ENCODE results near the gene DIAPH3. TPM values are rescaled to one million over a fixed set of nuclear protein-coding genes. Genes with fewer than 3 reads are reported as not detected.
"Not testable (repeated sequence)": the region's sequence is repeated elsewhere in the genome, so short reads cannot be mapped to it uniquely, and the experiment has no call there.

Gene DIAPH3, protein sequence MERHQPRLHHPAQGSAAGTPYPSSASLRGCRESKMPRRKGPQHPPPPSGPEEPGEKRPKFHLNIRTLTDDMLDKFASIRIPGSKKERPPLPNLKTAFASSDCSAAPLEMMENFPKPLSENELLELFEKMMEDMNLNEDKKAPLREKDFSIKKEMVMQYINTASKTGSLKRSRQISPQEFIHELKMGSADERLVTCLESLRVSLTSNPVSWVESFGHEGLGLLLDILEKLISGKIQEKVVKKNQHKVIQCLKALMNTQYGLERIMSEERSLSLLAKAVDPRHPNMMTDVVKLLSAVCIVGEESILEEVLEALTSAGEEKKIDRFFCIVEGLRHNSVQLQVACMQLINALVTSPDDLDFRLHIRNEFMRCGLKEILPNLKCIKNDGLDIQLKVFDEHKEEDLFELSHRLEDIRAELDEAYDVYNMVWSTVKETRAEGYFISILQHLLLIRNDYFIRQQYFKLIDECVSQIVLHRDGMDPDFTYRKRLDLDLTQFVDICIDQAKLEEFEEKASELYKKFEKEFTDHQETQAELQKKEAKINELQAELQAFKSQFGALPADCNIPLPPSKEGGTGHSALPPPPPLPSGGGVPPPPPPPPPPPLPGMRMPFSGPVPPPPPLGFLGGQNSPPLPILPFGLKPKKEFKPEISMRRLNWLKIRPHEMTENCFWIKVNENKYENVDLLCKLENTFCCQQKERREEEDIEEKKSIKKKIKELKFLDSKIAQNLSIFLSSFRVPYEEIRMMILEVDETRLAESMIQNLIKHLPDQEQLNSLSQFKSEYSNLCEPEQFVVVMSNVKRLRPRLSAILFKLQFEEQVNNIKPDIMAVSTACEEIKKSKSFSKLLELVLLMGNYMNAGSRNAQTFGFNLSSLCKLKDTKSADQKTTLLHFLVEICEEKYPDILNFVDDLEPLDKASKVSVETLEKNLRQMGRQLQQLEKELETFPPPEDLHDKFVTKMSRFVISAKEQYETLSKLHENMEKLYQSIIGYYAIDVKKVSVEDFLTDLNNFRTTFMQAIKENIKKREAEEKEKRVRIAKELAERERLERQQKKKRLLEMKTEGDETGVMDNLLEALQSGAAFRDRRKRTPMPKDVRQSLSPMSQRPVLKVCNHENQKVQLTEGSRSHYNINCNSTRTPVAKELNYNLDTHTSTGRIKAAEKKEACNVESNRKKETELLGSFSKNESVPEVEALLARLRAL
- total RNA-seq, result 10 to 100 TPM in 1 of 2 donors, 1 to 10 TPM in 1; 8.1 to 27.8 TPM

- ATAC-seq (peak; percentile 100), DNase-seq (ENCODE audit: low spot score) (peak; percentile 95)
- H3K4me1 Mint-ChIP-seq (ENCODE audit: low read depth in 2 of 2), result peaks cover 24 to 36% of the 10 kb centered on the region in 2 donors
- no peaks in the 10 kb centered on the region for H3K9me3 Mint-ChIP-seq
- peak within 1 kb of the TSS; percentile 85 to 95 for H3K27ac Mint-ChIP-seq
- H3K4me3 Mint-ChIP-seq, result peak within 1 kb of the TSS; percentile 96
- peaks cover 0 to 5% of the 10 kb centered on the region in 2 donors for H3K27me3 Mint-ChIP-seq
- H3K36me3 Mint-ChIP-seq, result peaks cover 7% of the 10 kb centered on the region
Measured at GRCh38 chr13:60163478-60164233, at the start of gene DIAPH3. Gene DIAPH3 (minus strand): TSS chr13:60163928. CDS start chr13:60163766, 162 bp downstream.

- ATAC-seq, result no peak
- Mint-ChIP-seq H3K4me3 (no peak overlapping the region), H3K4me1 (ENCODE audit: low read depth in 2 of 2) (no peaks in the 10 kb centered on the region), H3K27me3 (peaks cover 19 to 25% of the 10 kb centered on the region in 2 donors), H3K36me3 (no peaks in the 10 kb centered on the region), H3K27ac (no peak overlapping the region), H3K9me3 (peaks cover 3% of the 10 kb centered on the region)
- DNase-seq (ENCODE audit: low spot score), result no peak
Measured at GRCh38 chr13:60213236-60213744, 49.6 kb upstream of the DIAPH3 start.

DNA sequence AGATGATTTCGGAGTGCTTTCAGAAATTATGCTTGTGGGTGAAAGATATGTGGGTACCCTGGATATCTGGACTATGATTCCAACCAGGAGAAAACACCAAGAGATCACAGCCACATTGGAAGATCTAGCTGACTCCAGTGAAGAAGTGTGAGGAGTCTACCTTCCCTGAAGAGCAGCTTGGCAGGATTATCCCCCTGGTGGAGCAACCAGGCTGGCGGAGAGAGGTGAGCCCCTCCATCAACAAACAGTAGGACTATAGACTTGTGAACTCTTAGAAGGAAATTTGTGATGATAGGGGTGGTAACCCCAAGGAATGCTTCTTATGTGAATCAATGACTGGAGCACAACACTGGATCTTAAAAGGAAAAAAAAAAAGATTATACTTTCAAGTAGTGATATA is 47.8 kb upstream of the DIAPH3 start:
- DNase-seq (ENCODE audit: low spot score), result no peak
- H3K27me3 Mint-ChIP-seq, result peaks cover 14 to 20% of the 10 kb centered on the region in 2 donors

GRCh38 chr13:60210510-60211330 is 47.0 kb upstream of the DIAPH3 start:
- ATAC-seq, result no peak
- no peaks in the 10 kb centered on the region for H3K4me1 Mint-ChIP-seq (ENCODE audit: low read depth in 2 of 2)
- peaks cover 12 to 16% of the 10 kb centered on the region in 2 donors for H3K27me3 Mint-ChIP-seq
- no peaks in the 10 kb centered on the region for H3K9me3 Mint-ChIP-seq
- H3K27ac Mint-ChIP-seq, result no peak overlapping the region
- no peak overlapping the region for H3K4me3 Mint-ChIP-seq
- H3K36me3 Mint-ChIP-seq, result no peaks in the 10 kb centered on the region
- DNase-seq (ENCODE audit: low spot score), result no peak

More for the DNA sequence above, 47.8 kb upstream of the DIAPH3 start:
- Mint-ChIP-seq H3K9me3 (peaks cover 2% of the 10 kb centered on the region), H3K36me3 (no peaks in the 10 kb centered on the region), H3K4me1 (ENCODE audit: low read depth in 2 of 2) (no peaks in the 10 kb centered on the region), H3K4me3 (no peak overlapping the region), H3K27ac (no peak overlapping the region)
- ATAC-seq, result no peak

- not testable (repeated sequence) for DNase-seq (ENCODE audit: low spot score); H3K9me3 Mint-ChIP-seq; H3K4me3 Mint-ChIP-seq; H3K4me1 Mint-ChIP-seq (ENCODE audit: low read depth in 2 of 2); H3K36me3 Mint-ChIP-seq; ATAC-seq; H3K27ac Mint-ChIP-seq
- H3K27me3 Mint-ChIP-seq, result peaks cover 10 to 15% of the 10 kb centered on the region in 2 donors
Measured at GRCh38 chr13:60205499-60205898, 41.8 kb upstream of the DIAPH3 start.

DNA sequence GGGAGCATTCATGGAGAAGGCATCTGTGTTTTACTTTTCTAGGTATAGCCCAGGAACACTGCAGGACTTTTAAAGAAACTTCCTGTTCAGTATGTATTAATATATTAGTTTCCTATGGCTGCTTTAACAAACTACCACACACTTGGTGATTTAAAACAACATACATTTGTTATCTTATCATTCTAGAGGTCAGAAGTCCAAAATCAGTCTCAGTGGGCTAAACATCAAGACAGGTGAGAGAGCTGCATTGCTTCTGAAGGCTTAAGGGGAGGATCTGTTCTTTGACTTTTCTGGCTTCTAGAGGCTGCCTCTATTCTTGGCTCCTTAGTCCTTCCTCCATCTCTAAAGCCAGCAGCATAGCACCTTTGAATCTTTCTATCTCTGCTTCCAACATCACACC is 37.6 kb upstream of the DIAPH3 start:
- no peaks in the 10 kb centered on the region for H3K36me3 Mint-ChIP-seq
- ATAC-seq (no peak), DNase-seq (ENCODE audit: low spot score) (no peak)
- no peak overlapping the region for H3K27ac Mint-ChIP-seq
- no peaks in the 10 kb centered on the region for H3K9me3 Mint-ChIP-seq
- no peak overlapping the region for H3K4me3 Mint-ChIP-seq
- H3K4me1 Mint-ChIP-seq (ENCODE audit: low read depth in 2 of 2), result no peaks in the 10 kb centered on the region
- peaks cover 13 to 15% of the 10 kb centered on the region in 2 donors for H3K27me3 Mint-ChIP-seq

- not testable (repeated sequence) for H3K36me3 Mint-ChIP-seq; H3K27ac Mint-ChIP-seq; H3K9me3 Mint-ChIP-seq; H3K4me1 Mint-ChIP-seq (ENCODE audit: low read depth in 2 of 2); H3K4me3 Mint-ChIP-seq; DNase-seq (ENCODE audit: low spot score); ATAC-seq
- peaks cover 15 to 17% of the 10 kb centered on the region in 2 donors for H3K27me3 Mint-ChIP-seq
Measured at GRCh38 chr13:60195893-60196292, 32.2 kb upstream of the DIAPH3 start.

GRCh38 chr13:60182907-60183306 is 19.2 kb upstream of the DIAPH3 start:
- Mint-ChIP-seq H3K9me3 (no peaks in the 10 kb centered on the region), H3K36me3 (no peaks in the 10 kb centered on the region), H3K27ac (no peak overlapping the region), H3K27me3 (peaks cover 7 to 24% of the 10 kb centered on the region in 2 donors), H3K4me1 (ENCODE audit: low read depth in 2 of 2) (no peaks in the 10 kb centered on the region), H3K4me3 (no peak overlapping the region)
- no peak for ATAC-seq
- no peak for DNase-seq (ENCODE audit: low spot score)

- Mint-ChIP-seq H3K27ac (no peak overlapping the region), H3K4me3 (no peak overlapping the region), H3K27me3 (peaks cover 14 to 32% of the 10 kb centered on the region in 2 donors), H3K9me3 (no peaks in the 10 kb centered on the region), H3K4me1 (ENCODE audit: low read depth in 2 of 2) (no peaks in the 10 kb centered on the region), H3K36me3 (no peaks in the 10 kb centered on the region)
- ATAC-seq, result no peak
- no peak for DNase-seq (ENCODE audit: low spot score)
Measured at GRCh38 chr13:60178327-60178726, 14.6 kb upstream of the DIAPH3 start.

DNA sequence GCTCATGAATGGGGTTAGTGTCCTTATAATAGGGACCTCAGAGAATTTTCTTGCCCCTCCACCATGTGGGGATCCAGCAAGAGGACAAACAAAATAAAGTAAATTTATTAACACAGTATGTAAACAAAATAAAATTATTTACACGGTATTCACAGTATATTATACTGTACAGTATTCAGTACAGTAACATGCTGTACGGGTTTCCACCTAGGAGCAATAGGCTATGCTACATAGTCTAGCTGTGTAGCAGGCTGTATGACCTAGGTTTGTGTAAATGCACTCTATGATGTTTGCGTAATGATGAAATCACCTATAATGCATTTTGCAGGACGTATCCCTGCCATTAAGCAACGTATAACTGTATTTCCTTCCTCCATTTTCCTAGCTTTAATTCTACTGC is 11.8 kb upstream of the DIAPH3 start:
- peaks cover 17 to 36% of the 10 kb centered on the region in 2 donors for H3K27me3 Mint-ChIP-seq
- no peaks in the 10 kb centered on the region for H3K36me3 Mint-ChIP-seq
- DNase-seq (ENCODE audit: low spot score), result no peak
- no peaks in the 10 kb centered on the region for H3K9me3 Mint-ChIP-seq
- no peak for ATAC-seq
- H3K27ac Mint-ChIP-seq, result no peak overlapping the region
- H3K4me3 Mint-ChIP-seq, result no peak overlapping the region
- no peaks in the 10 kb centered on the region for H3K4me1 Mint-ChIP-seq (ENCODE audit: low read depth in 2 of 2)

- H3K27me3 Mint-ChIP-seq, result peaks cover 21 to 42% of the 10 kb centered on the region in 2 donors
- no peak for ATAC-seq
- H3K9me3 Mint-ChIP-seq, result no peaks in the 10 kb centered on the region
- no peak overlapping the region for H3K27ac Mint-ChIP-seq
- H3K36me3 Mint-ChIP-seq, result no peaks in the 10 kb centered on the region
- H3K4me1 Mint-ChIP-seq (ENCODE audit: low read depth in 2 of 2), result no peaks in the 10 kb centered on the region
- no peak overlapping the region for H3K4me3 Mint-ChIP-seq
- DNase-seq (ENCODE audit: low spot score), result no peak
Measured at GRCh38 chr13:60174113-60174512, 10.4 kb upstream of the DIAPH3 start.

GRCh38 chr13:60172111-60172510 is 8.4 kb upstream of the DIAPH3 start:
- no peaks in the 10 kb centered on the region for H3K4me1 Mint-ChIP-seq (ENCODE audit: low read depth in 2 of 2)
- H3K36me3 Mint-ChIP-seq, result no peaks in the 10 kb centered on the region
- H3K9me3 Mint-ChIP-seq, result no peaks in the 10 kb centered on the region
- no peak overlapping the region for H3K4me3 Mint-ChIP-seq
- DNase-seq (ENCODE audit: low spot score) (no peak), ATAC-seq (no peak)
- H3K27ac Mint-ChIP-seq, result no peak overlapping the region
- H3K27me3 Mint-ChIP-seq, result peaks cover 21 to 42% of the 10 kb centered on the region in 2 donors
